Anterior cingulate cortex (tissue), 58 donors: ENCODE data around the gene SLITRK4.

ENCODE experiments used
- DNase-seq, 58 donors: peaks; one replicate each; lab custom pipeline; 2025; lab: John Stamatoyannopoulos, UW

Gene SLITRK4, protein sequence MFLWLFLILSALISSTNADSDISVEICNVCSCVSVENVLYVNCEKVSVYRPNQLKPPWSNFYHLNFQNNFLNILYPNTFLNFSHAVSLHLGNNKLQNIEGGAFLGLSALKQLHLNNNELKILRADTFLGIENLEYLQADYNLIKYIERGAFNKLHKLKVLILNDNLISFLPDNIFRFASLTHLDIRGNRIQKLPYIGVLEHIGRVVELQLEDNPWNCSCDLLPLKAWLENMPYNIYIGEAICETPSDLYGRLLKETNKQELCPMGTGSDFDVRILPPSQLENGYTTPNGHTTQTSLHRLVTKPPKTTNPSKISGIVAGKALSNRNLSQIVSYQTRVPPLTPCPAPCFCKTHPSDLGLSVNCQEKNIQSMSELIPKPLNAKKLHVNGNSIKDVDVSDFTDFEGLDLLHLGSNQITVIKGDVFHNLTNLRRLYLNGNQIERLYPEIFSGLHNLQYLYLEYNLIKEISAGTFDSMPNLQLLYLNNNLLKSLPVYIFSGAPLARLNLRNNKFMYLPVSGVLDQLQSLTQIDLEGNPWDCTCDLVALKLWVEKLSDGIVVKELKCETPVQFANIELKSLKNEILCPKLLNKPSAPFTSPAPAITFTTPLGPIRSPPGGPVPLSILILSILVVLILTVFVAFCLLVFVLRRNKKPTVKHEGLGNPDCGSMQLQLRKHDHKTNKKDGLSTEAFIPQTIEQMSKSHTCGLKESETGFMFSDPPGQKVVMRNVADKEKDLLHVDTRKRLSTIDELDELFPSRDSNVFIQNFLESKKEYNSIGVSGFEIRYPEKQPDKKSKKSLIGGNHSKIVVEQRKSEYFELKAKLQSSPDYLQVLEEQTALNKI

DNA sequence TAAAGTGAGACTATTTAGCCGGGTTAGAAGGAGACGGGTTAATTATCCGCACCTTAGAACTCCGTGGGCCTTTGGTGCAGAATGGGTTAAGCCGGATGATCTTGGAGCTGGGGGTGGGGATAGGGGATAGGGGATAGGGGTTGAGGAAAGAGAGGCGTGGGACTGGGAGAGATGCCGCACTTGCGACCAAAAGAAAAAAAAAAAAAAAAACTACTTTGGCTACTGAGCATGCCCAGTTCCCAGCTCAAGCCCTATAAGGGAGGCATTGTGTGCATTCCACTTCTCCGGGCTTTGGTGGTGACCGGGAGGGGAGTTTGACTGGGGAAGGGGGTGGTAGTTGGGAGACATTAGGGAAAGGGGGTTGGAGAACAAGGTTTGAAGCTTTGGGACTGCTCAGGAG lies at the start of gene SLITRK4:
SLITRK4 (minus strand) TSS at position 187 of the 400 bp plus-strand sequence. CDS start 4,993 bp downstream, outside the sequence.
- peak in 33 of 58 donors; percentile 1 to 33 (median 5) for DNase-seq

DNA sequence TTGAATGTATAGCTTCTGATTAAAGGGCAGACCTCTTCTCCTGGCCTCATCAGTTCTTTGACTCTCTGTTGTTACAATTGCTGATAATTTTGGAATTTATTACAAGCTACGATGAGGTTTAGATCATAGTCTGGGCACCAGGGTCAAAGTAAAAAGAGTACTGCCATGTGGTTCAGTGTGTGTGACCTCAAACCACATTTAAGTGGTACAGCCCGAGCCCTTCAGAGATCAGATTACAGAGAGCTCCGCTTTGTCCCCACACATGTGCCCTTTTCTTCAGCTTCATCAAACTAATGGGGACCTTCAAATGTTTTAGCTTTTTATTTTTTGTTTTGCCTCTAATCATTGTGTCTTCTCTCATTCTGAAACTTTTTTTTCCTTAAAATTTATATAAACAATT lies 47.6 kb upstream of the SLITRK4 start:
- DNase-seq: no peak

DNA sequence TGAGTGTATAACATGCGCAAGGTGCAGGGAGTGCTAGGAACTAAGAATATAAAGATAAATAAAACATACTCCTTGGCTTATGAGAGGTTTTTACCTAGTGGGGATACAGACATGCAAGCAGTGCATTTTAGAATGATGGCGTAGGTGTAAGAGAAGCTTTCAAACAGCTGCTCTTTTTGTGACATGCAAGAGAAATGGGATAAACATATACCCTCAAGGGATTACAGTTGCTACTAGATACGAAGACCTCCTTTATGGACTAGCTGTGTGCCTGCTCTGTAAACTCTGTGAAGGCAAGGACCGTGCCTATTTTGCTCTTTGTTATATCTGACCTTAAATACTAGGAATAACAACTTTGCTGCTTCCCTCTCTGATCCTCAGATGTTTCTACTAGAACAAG lies 39.0 kb upstream of the SLITRK4 start:
- no peak for DNase-seq

DNA sequence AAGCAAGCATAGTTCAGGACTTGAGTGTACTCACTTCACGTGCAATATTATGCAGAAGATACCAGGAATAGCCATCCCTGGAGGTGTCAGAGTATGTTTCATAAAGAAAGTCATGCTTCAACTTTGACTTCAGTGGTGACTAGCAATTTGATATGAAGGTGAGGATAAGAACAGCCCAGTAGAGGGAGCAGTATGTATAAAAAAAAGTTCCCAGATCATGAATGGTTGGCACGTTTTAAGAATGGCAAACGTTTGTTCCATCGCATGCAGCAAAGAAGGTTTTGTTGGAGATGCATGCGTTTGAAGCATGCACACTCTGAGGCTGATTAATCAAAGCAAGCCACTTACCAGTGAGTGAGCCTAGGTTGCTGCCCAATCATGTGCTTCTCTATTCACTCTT lies 33.5 kb upstream of the SLITRK4 start:
- peak in 1 of 58 donors; percentile 0 for DNase-seq

DNA sequence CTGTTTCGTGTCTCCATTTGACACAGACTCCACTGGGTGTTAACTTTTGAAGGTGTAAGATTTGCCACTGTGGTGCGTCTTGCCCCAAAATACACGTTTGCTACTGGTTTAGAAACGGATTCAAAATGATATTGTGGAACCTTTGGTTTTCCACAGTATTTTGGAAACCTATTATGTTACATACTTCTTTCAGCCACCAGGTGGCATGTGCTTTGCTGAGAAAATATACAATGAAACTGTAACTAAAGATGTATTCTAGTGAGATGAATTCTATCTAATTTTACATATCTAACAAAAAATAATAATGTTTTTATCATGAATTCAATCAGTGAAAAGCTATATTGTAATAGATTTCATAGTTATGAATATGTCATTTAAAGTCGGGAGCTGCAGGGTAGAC lies 28.4 kb upstream of the SLITRK4 start:
- DNase-seq: peak in 1 of 58 donors; percentile 0

DNA sequence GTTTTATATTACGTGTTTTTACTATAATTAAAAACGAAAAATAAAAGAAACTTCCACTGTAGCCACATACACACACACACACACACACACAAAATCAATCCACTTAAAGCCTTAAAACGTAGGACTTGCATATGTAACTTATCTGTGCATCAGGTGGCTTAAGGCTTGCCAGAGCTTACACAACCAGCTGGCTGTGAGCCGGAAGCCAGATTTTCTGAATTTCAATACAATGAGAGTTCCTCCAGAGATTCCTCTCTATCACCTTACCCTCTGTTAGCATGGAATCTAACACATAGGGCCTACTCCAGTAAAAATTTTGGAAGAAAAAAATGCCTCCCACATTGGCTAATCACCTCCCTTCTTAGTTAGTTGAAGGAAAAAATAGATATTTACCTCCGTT lies 27.9 kb upstream of the SLITRK4 start:
- peak in 2 of 58 donors; percentile 0 to 3 for DNase-seq

DNA sequence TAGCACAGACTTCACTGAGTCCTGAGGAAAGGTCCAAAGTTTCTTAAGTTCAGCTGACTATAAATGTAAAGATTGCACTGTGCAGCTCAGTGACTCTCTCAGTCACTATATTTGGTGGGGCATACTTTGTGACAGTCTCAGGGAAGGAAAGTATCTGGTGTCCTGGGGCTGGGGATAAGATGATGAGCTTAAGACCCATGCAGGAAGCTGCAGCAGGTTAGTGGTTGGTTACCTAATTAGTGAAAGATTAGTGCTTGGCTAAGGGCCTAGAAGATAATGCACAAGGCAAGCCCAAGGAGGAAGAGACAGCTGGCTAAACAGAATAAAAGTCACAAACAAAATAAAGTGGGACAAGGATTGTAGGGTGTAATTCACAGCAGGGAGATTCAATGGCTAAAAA lies 25.4 kb upstream of the SLITRK4 start:
- no peak for DNase-seq

DNA sequence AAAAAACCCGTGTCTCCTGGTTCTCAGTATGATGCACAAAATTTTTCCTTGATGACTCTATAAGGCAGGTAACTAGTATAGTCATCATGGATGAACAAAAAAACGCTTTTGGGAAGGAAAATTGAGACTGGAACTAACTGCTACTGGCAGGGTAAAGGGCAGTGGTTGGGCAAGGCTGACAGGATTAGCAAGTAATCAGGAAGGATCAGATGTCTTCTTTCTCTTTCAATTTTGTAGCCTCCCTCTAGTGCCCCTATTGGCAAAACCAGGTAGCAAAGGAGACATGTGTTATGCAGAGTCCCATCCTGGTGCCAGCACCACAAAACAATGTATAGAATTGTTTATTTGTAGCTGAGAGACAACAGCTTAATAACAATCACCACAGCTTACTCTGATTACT lies 12.8 kb upstream of the SLITRK4 start:
- no peak for DNase-seq

DNA sequence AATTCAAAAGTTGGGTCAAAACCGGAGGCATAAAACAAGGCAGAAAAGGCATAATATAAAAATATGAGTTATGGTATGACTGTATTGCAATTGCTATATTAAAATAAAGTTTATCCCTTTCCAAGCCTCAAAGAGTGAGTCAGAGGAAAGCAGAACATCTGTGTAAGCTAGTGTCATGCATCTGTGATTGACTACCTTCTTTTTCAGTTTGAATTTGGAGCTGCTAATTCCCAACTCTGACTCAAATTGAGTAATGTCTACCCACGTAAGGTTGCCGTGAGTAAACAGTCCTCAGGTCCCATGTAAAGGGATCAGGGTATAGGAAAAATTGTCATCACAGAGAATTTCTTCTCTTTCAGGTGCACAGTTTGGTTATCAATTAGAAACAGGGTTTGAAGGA lies 6.5 kb upstream of the SLITRK4 start:
- DNase-seq: no peak

DNA sequence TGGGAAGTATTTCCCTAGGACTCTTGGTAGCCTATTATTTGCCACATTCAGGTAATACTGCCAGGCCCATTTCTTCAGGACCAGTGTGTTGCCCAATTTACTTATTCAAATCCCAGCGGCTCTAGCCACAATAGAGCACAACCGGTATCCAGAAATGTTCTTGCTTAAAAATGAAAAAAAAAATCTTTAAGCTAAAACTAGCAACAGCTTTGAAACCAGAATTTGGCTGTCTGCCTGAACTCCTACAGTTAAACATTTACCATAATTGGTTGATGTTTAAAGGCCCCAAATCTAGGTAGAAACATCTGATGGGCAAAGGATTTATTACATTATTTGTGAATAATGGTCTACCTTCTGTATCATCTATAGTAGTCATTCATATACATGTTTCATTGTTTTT lies 930 bp upstream of the SLITRK4 start:
- no peak for DNase-seq

DNA sequence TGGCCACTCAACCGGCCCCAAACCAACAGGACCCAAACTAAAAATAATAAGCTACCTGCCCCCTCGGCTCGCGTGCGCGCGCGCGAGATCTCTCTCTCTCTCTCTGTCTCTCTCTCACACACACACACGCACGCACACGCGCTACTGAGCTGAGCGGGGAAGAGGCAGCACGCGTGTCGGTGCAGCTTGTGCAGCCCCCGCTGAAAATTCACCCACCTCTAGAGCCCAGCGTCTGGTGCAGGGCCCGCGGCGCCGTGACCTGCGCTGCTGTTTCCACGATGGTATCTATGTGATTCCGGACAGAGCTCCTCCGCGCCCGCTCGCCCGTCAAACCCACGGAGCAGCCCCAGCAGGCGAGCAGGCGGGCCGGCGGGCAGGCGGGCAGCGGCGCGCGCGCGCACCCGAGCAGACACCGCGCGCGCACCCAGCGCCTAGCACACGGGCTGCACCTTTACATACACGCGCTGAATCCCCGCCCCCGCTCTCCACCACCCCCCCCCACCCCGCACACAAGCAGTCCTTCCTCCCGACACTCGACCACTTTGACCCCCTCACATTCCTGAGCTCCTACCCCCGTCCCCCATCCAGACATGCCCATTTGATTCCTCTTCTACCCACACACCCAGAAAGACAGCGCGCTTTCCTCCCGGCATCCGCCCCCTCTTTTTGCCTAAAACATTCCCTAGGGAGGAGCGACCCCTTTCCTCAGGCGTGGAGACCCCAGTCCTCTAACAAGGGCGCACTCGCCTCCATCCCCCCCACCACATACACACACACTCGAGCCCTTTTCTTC lies 1.0 kb downstream of the SLITRK4 start:
- DNase-seq: peak in 21 of 58 donors; percentile 0 to 47 (median 10)

DNA sequence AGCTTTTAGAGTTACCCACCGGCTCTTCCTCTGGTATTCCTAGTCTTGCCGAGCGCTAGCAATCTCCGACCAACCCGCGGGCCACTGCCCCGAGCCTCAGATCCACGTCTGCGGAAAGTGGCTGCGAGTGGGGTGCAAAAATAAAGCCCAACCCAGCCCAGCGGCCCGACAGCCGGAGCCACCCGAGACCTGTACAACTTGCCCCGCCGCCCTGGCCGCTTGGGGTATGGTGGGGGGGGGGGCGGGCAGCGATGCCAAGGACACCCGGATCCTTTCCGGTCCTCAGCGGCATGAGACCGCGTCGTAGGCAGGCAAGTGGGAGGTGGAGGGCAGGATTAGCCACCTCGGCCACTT lies 1.6 kb downstream of the SLITRK4 start:
- DNase-seq: peak in 4 of 58 donors; percentile 0 to 5 (median 3)

DNA sequence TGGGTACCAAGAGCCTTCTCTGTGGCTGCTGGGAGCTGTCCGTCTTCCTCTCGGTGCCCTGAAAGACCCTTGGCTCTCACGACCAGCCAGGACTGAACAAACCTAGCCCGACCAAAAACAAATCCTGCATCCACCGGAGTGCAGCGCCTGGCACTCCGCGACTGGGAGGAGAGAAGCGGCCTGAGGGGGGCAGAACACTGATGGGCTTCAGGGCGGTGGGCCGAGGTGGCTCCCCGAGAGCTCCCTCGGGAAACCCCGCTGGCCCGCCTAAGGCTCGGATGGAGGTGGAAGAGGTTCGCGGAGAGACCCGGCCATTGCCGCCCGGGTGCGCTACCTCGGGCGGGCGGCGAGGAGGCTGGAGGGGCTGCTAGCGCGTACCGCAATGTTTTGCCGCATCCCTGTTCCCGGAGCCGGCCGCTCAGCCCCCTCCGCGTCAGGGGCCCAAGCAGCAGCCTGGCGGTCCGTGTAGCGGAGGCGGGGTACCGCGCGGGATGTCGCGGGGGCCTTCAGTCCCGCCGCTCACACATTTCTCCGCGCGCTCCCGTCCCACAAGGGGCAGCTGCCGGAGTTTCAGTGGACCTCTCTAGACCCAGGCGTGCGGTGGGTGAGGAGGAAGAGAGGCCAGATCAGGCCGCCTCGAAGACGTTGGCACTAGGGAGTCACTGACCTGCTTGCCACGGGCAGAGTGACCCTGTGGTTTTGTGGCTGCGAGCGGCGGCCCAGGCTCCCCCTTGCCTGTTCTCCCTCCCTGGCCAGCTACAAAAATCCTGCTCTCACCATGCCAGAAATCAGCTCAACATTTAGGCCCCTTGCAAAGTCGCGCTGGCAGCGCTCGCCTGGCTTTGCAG lies 2.2 kb downstream of the SLITRK4 start:
- peak in 15 of 58 donors; percentile 0 to 13 (median 1) for DNase-seq

DNA sequence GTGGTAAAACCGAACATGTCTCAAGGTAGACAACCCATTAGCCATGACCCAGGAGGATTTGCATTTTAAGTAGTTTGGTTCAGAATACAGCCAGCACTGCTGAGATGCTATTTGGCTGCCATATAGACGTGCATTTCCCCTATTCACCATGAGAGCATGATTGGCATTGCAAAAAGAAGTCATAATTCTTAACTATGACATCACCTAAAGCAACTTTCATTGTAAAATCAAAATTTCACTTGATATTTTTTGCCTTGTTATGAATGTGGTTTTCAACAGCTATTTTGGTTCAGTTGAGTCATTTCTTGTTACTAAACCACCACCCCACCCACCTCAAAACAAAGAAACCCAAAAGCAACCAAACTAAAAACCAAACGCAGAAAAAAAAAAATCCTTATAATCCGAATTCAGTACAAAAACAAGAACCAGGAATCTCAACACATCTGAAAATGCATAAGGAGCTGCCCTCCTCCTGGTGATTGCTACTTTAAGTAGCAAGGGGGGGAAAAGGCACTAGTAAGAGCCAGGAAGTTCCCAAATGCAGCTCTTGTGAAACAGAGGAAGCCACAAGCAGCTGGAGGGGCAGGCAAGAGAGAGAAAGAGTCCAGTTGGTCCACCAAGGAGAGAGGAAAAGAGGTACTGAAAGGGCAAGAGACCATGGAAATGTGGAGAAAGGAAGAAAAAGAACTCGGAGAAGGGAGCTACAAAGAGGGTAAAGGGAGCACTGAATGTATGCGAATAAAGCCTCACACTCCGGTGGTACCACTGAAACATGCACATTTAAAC lies 3.1 kb downstream of the SLITRK4 start:
- DNase-seq: peak in 2 of 58 donors; percentile 0 to 2

DNA sequence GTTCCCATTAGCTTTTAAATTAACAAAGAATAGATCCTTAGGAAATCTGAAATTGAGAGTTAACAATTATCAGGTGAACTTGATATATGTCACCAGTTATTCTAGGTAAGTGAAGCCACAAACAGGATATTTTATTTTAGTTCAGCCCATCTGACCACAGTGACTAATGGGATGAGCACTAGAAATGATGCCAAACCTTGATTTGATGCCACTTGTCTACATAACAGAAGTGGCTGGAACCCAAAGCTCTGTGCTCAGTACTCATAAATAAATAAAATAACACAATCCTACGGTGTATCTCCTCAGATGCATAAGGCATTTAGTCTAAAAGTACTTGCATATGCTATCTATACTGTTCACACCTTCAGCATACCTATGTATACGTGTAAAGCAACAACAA lies 12.2 kb downstream of the SLITRK4 start:
- DNase-seq: no peak

DNA sequence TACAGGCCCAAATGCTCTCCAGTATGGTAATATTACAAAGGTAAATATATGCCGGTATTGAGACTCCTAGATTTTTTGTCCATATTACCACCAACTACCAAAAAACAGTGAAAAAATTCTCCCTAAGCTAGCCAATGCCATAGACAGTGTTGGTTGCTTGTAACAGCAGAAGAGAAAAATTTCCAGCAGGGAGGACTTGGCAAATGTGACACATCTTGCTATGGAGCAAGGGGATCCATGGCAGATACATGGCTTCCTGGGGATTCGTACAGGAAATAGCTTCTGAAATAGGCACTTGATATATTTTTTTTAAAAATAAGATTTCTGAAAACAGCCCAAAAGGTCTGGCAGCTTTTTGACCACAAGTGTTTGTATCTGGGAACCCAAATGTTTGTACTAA lies 14.6 kb downstream of the SLITRK4 start:
- DNase-seq: no peak

DNA sequence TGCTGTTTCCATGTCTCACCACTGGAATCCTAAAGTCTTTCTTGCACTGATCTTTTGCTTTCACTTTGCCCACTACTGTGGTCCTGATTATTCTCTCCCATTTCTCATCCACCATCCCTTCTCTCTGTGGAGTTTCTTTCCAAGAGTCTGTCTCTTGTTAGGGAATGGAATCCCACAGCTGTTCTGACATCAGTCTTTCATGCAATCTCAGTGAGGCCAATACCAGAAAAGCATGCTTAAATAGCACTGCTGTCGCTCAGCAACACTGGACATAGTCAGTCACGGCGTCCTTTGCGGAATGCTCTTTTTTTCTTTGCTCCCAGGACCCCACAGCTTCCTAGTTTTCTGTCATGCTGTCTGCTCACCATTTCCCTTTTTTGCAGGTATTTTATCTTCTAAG lies 20.1 kb downstream of the SLITRK4 start:
- no peak for DNase-seq

DNA sequence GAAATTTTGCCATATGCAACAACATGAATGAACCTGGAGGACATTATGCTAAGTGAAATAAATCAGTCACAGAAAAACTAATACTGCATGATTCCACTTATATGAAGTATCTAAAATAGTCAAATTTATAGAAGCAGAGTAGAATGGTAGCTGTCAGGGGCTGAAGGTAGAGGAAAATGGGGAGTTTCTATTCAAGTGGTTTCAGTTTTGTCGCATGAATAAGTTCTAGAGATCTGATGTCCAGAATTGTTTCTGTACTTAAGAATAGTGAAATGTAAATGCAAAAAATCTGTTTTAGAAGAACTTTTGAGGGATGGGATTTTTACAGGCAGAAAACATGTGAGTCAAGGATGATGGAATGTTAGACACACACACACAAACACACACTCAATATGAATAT lies 34.1 kb downstream of the SLITRK4 start:
- DNase-seq: no peak

DNA sequence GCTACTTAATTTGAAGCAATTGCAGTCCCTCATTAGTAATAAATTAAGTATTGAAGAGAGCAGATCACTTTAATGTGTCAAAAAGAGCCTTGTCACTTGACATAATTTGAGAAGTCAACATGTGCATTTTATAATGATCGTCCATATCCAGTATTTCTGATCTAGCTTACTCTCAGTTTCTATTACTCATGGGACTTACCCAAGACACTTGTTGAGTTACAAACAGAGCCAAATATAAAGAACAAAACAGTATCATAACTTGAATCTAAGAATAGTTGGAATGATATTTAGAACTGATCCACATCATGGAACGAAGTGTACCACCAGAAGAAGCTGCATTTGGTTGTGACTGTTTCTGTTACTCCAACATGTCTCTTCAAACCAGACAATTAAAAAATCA lies 54.7 kb downstream of the SLITRK4 start:
- no peak for DNase-seq
